ENCODE data around the gene XPR1.

GRCh38 chr1:180886338-180886737, 254.5 kb downstream of the XPR1 start:
- TF ChIP-seq TAF1 (IDR thresholded peaks at IDR 0.05; ENCODE audit: low read depth, low read length): no peak
- no peak for TF ChIP-seq GABPA (IDR thresholded peaks at IDR 0.05; ENCODE audit: borderline replicate concordance, insufficient read depth, low read length)
- TF ChIP-seq, protein P1, sequence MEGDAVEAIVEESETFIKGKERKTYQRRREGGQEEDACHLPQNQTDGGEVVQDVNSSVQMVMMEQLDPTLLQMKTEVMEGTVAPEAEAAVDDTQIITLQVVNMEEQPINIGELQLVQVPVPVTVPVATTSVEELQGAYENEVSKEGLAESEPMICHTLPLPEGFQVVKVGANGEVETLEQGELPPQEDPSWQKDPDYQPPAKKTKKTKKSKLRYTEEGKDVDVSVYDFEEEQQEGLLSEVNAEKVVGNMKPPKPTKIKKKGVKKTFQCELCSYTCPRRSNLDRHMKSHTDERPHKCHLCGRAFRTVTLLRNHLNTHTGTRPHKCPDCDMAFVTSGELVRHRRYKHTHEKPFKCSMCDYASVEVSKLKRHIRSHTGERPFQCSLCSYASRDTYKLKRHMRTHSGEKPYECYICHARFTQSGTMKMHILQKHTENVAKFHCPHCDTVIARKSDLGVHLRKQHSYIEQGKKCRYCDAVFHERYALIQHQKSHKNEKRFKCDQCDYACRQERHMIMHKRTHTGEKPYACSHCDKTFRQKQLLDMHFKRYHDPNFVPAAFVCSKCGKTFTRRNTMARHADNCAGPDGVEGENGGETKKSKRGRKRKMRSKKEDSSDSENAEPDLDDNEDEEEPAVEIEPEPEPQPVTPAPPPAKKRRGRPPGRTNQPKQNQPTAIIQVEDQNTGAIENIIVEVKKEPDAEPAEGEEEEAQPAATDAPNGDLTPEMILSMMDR (IDR thresholded peaks at IDR 0.05; ENCODE audit: control extremely low read depth in 1 of 3, insufficient read depth in 1 of 3, low read depth in 1 of 3, low read length in 3 of 3): no peak
- TF ChIP-seq POLR2A (IDR thresholded peaks at IDR 0.05; ENCODE audit: control extremely low read depth in 1 of 2, low read depth in 2 of 2, low read length in 2 of 2): no peak
- TF ChIP-seq PHF8 (conservative IDR thresholded peaks at IDR 0.05; ENCODE audit: low read depth, low read length): no peak
- no peak for TF ChIP-seq EZH2 (IDR thresholded peaks at IDR 0.05; ENCODE audit: low read depth, low read length, severe bottlenecking)
- TF ChIP-seq NRF1 (IDR thresholded peaks at IDR 0.05; ENCODE audit: low read depth, low read length): no peak
- TF ChIP-seq POLR2AphosphoS5 (IDR thresholded peaks at IDR 0.05; ENCODE audit: low read depth, low read length): no peak
- TF ChIP-seq TCF12 (IDR thresholded peaks at IDR 0.05; ENCODE audit: low read depth, low read length): no peak
- TF ChIP-seq EP300 (IDR thresholded peaks at IDR 0.05; ENCODE audit: borderline replicate concordance in 1 of 2, low read depth in 2 of 2, low read length in 2 of 2): no peak
- no peak for TF ChIP-seq FOSL1 (IDR thresholded peaks at IDR 0.05; ENCODE audit: insufficient read depth, low read depth, low read length)
- no peak for TF ChIP-seq TBP (IDR thresholded peaks at IDR 0.05; ENCODE audit: low read depth, low read length)
- TF ChIP-seq CEBPB (IDR thresholded peaks at IDR 0.05; ENCODE audit: low read depth, low read length): no peak

Measured in H1 (cell line).